NOMO-1 treated with dmso at 0.1 percent for 144 hours (cell line): Measurements from ENCODE around the gene SRPX.
A peak's percentile ranks its signal among the peaks of the same experiment; 100 is the strongest.

Source experiments
- DNase-seq: peaks from one replicate; lab custom pipeline; 2025; ENCODE audit not compliant: unreplicated experiment; lab: John Stamatoyannopoulos, UW

SRPX gene

GRCh38 chrX:38220415-38221390, at the start of gene SRPX:
Gene SRPX, minus strand, starts transcription at chrX:38220871. Its CDS starts 79 bp downstream, at chrX:38220792.
- DNase-seq = no peak

GRCh38 chrX:38268011-38268410, 47.3 kb upstream of the SRPX start:
- no peak for DNase-seq

- no peak for DNase-seq
Observed at GRCh38 chrX:38262715-38263620, 42.3 kb upstream of the SRPX start.

- DNase-seq = no peak
Observed at GRCh38 chrX:38260231-38260630, 39.6 kb upstream of the SRPX start.

DNA sequence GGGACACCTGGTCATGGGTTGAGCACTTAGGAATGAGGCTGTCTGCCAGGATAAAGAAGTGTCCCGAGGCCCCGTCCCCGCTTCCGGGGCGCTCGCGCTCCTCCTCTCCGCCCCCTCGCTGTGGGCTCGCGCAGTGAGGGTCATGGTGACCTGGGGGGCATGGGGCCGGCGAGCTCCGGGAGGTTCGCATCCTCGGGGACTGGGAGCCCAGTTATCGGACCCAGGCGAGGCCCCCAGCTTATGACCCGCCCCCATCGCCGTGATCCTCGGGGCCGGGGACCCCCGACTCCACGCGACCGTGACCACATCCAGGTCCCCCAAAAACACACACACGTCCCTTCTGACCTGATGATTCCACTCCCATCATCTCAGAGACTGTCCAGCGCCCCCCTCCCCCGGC, 35.3 kb upstream of the SRPX start:
- DNase-seq = no peak

- no peak for DNase-seq
Observed at GRCh38 chrX:38249965-38250364, 29.3 kb upstream of the SRPX start.

DNA sequence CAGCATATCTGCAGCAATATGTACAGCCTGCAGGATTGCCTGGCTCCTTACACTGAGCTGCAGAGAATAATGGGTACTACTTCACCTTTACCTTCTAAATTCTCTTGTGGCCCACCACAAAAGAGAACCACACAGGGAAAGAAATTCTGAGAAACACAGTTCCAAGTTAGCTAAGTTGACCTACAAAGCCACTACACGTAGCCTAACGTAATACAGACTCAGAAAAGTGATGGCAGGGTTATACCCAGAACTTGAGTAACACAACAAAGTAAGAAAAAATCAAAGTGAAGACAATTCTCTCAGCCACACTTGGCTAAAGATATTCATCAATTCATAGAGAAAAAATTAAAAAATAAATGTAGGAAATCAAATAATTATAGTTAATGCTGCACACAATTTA, 26.4 kb upstream of the SRPX start:
- DNase-seq = no peak

- no peak for DNase-seq
Observed at GRCh38 chrX:38240541-38240940, 19.9 kb upstream of the SRPX start.

- DNase-seq = no peak
Observed at GRCh38 chrX:38236901-38237615, 16.4 kb upstream of the SRPX start.

GRCh38 chrX:38233891-38234667, 13.4 kb upstream of the SRPX start:
- DNase-seq = no peak

DNA sequence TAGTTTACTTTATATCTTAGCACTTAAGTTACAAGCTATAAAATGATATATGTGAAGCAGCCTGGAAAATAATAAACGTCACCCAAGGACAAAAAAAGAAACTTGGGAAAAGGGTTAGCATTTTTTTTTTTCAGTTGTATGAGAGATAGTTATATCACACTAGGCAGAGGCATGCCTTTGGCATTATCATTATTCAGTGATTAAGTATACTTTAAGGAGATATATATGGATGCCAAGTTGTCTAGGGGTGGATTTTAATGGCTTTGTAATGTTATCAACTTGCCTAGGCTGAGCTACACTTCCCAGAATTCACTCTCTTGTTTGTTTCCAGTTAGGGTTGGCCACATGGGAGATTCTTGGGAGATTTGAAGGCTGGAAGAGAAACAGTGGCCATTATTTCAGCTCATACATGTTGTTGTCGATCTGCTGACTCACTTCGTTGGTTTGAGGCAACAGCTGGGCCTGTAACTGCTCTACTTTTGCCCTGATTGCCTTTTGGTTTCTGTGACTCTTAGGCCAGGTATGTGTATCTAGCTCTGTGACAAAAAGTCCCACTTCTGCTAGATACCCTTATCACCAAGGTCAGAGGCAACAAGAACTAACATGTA, 11.5 kb upstream of the SRPX start:
- DNase-seq = no peak

GRCh38 chrX:38225093-38225492, 4.4 kb upstream of the SRPX start:
- no peak for DNase-seq

- DNase-seq = no peak
Observed at GRCh38 chrX:38224160-38224559, 3.5 kb upstream of the SRPX start.

DNA sequence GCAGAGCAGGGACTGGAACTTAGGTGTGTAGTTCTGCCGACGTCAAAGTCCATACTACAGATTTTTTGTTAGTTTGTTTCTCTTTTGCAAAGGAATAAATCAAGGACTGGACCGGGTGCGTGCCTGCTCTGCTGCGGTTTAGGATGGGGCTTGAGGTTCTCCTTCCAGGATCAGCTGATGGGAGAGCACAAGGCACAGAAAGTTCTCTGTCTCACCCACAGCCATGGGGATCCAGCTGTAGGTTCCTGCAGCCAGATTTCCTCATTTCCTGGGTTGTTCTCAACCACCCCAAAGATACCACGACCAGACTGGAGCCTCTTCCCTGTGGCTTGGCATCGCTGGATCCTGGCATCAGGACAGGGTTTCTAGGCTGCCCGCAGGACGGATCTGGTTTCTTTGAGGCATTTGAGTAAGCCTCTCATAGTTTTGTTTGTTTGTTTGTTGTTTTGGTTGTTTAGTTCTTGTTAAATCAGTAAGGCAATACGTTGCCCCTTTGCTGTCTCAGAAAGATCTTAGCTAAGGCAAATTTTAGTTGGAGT, 789 bp upstream of the SRPX start:
- no peak for DNase-seq

- peak; percentile 1 for DNase-seq
Observed at GRCh38 chrX:38220024-38220414, 652 bp downstream of the SRPX start.

- no peak for DNase-seq
Observed at GRCh38 chrX:38216642-38217041, 4.0 kb downstream of the SRPX start.

- DNase-seq = no peak
Observed at GRCh38 chrX:38214551-38215531, 5.8 kb downstream of the SRPX start.

GRCh38 chrX:38214044-38214443, 6.6 kb downstream of the SRPX start:
- DNase-seq = no peak
